ENCODE data around the gene MS4A18.
"Not testable (repeated sequence)": the region's sequence is repeated elsewhere in the genome, so short reads cannot be mapped to it uniquely, and the experiment has no call there.

GRCh38 chr11:60678231-60678630, 46.3 kb upstream of the MS4A18 start:
- TF ChIP-seq POLR2AphosphoS5 (IDR thresholded peaks at IDR 0.05; ENCODE audit: low read depth, low read length); TAF1 (IDR thresholded peaks at IDR 0.05; ENCODE audit: borderline replicate concordance, low read depth, low read length); POLR2A (IDR thresholded peaks at IDR 0.05; ENCODE audit: low read depth, low read length): not testable (repeated sequence)
